Fibroblast of skin of back (primary cell): ENCODE data around the gene TENM4. TPM values are rescaled to one million over a fixed set of nuclear protein-coding genes. Genes with fewer than 3 reads are reported as not detected.

ENCODE experiments used
- DNase-seq: peaks from one replicate; pipeline ENCODE4 v3.0.0-alpha.2; 2013
- polyA plus RNA-seq, 2 experiments: library from polyadenylated mRNA; unstranded; fragments of 120-200 nt; gene quantifications; one replicate each; pipeline ENCODE4 v1.2.1, GENCODE V29; 2013; ENCODE audit not compliant: insufficient read length in 2 of 2

Gene TENM4
- polyA plus RNA-seq (2013, experiment 1 of 2; ENCODE audit: insufficient read length) = 1.1 TPM
- 0.67 TPM for polyA plus RNA-seq (2013, experiment 2 of 2; ENCODE audit: insufficient read length)

- peak; percentile 60 for DNase-seq
These were observed at the start of gene TENM4 for GRCh38 chr11:79440571-79441460. TSS of gene TENM4 (minus strand) at chr11:79441030. CDS start at chr11:79069944, 371,086 bp downstream.

GRCh38 chr11:79488286-79488685, 47.5 kb upstream of the TENM4 start:
- no peak for DNase-seq

DNA sequence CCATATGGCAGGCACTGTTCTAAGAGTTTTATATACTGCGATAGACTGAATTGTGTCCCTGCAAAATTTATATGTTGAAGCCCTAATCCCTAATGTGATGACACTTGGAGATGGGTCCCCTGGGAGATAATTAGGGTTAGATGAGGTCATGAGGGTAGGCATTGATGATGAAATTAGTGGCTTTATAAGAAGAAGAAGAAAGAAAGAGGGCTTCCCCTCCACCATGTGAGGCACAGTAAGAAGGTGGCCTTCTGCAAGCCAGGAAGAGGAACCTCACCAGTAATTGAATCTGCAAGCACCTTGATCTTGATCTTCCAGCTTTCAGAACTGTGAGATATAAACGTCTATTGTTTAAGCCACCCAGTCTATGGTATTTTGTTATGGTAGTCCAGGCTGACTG, 46.6 kb upstream of the TENM4 start:
- DNase-seq = no peak

DNA sequence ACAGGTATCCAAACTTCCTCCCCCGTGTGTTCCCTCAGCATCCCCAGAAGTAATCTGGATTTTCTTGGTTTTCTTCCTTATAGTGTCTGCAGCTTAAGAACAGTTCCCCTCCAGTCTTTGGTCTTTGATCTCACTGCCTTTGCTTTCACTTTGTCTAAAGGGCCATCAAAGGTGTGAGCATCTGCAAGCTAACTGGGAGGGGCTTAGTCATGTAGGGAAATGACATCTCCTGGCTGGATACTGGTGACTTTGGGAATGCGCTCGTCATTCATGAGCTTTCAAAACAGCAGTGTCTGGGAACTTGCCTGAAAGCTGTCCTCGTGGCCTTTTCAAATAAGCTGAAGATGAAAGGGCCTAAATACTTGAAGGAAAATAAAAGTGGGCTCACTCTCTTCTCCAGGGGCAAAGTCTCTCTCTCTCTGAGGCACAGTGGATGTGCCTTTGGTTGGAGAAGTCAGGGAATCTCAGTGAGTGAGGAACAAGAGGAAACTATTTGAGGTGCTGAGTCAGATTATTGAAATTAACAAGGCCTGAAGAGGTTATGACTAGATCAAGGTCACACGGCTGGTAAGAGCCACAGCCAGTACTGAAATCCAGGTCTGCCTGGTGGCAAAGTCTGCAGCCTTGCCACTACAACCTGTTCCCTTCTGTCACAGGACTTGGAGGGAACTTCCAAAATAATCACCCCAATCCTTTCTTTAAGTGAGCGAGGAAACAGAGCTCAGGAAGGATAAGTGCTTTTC, 45.6 kb upstream of the TENM4 start:
- DNase-seq = no peak

DNA sequence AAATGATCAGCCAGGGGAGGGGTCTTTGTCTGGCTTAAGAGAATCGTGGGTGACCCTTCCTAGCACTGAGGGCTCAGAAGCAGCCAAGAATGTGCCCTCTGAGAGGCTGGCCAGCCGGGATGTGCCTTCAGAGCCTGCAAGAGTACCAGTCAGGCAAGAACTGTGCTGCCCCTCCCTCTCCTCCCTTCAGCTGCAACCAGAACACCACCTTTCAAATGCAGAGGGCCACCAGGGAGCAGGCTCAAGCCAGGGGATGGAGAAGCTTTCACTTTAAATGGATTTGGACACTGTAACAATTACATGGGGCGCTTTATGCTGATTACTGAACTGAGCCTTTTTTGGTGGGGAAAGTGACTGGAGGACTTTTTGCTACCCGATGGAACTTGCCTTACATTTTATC, 44.9 kb upstream of the TENM4 start:
- DNase-seq = no peak

DNA sequence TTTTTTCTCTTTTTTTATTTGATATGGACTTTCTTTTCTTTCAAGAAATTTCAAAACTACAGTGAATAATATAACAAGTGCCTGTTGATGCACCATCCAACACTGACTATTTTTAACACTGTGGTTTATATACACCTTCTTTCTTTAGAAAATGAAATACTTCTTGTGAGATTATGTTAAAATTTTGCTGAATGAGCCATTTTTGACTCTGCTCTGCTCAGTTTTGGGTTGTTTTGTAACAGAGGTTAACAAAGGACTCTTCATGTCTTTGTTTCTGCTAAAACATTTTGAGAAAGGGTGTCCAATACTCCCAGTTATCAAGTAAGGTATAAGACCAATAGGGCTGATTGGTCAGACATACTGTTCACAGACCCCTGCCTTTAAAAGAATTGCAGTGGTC, 44.0 kb upstream of the TENM4 start:
- DNase-seq = no peak

DNA sequence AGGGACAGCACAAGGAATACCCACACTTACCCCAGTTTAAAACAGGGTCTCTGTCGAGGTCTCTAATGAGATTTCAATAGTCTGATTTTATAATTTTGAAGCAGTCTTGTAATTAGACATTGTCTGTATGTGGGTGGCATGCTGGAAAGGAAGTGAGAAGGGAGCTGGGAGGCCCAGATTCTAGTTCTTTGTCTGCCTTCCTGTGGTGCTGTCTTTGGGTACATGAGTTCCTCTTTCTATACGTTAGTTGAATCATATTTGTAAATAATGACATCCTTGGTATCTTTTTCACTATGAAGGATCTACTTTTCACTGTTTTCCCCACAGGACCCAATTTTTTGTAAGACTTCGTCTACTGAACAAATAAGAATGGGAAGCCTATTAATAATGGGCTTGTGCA, 42.0 kb upstream of the TENM4 start:
- DNase-seq = no peak

GRCh38 chr11:79481795-79482194, 41.0 kb upstream of the TENM4 start:
- DNase-seq = no peak

GRCh38 chr11:79480864-79481263, 40.0 kb upstream of the TENM4 start:
- DNase-seq = no peak

DNA sequence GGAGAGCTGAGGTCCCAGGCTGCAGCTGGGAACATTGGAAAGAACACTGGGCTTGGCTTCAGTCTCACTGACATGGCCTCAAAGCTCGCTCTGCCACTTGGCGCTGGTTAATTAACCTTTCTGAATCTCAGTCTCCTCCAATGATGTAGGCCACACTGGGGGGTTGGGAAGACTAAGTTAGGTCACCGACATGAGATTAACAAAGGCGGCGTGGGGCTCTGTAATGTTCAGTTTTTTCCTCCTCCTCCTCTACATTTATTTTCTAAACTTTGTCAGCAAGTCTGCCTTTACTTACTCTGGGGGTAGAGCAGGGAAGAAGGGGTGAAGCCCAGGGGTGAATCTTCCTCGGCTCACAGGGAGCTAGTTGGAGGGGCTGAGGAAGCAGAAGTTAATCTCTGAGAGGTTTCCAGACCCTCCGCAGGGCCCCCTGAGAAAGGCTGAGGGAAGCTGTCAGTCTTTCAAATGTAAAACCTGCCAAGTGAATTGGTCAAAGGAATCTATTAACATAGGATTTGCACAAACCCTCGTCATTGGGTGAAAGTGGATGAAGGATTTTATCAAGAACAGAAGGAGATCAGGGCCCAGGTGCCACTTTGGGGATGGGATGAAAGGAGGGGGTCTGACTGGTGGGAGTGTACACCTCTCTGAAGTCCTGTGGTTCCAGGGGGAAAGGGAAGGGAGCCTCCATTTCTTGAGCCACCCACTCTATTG, 32.1 kb upstream of the TENM4 start:
- DNase-seq = no peak

DNA sequence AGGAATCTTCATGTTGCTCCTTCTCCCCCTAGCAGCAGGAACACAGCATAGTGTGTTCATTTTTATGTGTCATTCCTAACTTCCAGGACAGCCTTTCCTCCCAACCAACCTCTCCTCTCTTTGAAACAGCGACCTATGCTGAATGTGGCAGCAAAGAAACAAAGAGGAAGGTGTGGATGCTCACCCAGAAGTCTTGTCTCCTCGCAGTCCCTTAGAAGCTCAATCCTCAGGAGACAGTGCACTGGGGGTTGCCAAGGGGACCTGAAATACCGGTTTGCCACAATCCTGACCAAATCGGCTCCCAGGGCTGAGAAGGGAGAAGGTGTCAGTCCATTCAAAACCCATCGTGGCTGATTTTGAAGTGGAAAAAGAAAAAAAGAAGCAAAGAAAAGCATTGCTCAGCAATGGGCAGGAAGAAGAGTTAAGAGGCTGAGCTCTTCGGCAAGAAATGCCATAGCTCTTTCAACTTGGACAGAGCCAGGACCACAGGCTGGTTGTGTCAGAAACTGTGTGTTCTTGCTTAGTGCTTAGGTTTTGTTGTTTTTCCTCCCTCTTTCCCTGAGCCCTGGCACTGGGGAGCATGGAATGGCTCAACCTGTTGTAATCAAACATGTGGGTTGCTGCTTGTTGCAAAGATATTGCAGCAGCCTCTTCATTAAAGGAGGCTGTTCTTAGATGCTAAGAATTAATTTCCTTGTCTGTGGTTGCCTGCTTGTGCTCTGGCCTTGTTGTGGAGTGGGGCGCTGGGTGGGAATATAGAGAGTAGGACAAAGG, 30.4 kb upstream of the TENM4 start:
- no peak for DNase-seq

DNA sequence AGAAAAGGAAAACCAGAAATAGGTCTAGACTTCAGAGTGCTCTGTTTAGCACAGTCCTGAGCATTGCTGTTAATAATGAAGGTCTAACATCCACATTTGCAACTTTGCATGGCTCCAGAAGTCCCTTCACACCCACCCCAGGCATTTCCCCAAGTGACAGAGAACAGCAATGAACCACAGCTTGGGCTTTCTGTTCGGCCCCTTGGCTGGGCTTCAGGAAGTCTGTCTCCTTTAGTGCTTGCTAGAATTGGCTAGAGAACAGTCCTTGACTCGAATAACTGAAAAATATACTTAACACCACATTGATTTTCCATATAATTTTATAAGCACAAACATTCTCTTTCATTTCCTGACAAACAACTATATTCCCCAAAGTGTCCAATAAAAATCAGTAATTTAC, 29.3 kb upstream of the TENM4 start:
- DNase-seq = no peak

- no peak for DNase-seq
These were observed 26.9 kb upstream of the TENM4 start for GRCh38 chr11:79467761-79468160.

DNA sequence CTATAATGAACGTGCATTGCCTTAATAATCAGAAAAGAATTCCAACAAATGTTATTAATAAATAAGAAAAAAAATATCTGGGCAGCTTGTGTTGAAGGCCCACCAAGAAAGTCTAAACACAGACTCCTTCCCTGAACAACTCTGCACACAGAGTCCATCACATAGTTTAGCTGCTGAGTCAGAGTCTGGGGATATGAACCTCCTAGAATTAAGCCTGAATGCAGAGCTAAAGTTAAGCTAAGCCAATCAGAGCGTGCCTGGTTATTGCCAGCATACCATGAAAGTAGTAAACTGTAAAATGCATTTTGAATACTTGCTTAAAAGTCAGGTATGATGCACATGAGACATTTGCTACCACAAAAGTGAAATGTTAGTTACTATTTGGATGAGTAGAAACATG, 25.6 kb upstream of the TENM4 start:
- DNase-seq = peak; percentile 85

GRCh38 chr11:79465160-79465559, 24.3 kb upstream of the TENM4 start:
- DNase-seq = no peak

DNA sequence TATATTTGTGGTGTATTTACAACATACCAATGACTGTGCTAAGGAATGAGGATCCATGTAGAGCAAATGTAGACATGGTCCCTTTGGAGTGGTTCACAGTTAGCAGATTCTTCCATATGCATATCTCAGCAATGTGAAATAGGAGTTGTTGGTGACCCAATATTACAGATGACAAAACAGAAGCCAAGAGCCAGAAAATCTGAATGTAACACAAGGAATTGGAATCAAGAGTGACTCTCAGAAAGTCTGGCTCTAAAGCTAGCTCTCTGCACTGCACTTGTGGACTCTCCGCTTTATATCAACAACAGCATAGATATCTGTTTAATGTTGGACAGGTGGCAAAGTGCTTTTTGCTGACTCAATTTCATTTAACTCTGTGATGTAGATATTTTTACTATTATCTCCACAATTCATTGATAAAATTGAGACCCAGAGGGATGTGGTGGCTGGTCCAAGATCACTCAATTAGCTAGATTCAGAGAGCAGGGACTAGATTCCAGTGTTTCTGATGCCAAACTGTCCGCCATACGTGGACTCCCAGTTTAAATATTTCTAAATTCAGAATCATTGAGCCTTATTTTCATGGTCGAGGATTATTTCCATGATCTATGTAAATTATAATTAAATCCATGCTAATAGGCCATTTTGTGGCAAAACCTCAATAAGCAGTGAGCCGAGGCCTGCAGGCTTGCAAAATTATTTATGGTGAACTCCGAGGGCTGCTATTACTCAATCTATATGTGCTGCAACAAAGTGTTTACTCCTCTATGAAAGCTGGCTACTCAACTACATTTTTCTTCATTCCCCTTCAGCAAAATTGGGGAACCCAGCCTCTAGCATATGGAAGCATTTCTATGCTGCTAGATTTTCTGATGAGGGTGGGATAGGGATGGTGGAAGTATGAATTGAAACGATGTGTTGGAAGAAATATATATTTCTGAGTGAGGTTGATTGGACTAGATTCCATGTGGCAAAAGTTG, 21.1 kb upstream of the TENM4 start:
- no peak for DNase-seq

- peak; percentile 48 for DNase-seq
These were observed 20.3 kb upstream of the TENM4 start for GRCh38 chr11:79461144-79461543.

- DNase-seq = no peak
These were observed 17.9 kb upstream of the TENM4 start for GRCh38 chr11:79458709-79459108.

GRCh38 chr11:79456501-79456900, 15.7 kb upstream of the TENM4 start:
- peak; percentile 4 for DNase-seq

DNA sequence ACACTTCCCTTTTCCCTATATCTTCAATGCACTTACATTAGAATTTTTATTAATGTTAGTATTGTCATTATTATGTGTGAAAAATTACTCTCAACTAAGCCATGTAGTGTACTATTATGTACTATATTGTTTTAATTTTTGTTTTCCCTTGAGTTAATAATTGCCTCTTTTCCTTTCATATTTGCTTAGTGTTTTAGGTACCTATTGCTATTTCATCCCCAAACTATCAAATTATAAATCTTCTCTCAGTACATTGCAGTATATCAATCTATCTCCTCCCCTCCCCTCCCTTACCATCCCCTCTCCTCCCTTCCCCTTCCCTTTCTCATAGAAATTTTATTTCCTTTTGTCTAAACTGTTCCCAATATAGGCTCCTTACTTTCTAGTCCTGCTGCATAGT, 12.8 kb upstream of the TENM4 start:
- DNase-seq = no peak

- DNase-seq = no peak
These were observed 8.2 kb upstream of the TENM4 start for GRCh38 chr11:79449040-79449439.
